WTC11 (cell line): Measurements from ENCODE around the gene HIPK3.

Experiments used
- CBFB ChIP-seq: sonication (generic); formaldehyde crosslinking; IDR thresholded peaks from 2 replicates; pipeline ENCODE4 v1.8.1; 2022; ENCODE audit warnings: mild to moderate bottlenecking, low read depth, missing genetic modification reagents
- CREM ChIP-seq: sonication (generic); formaldehyde crosslinking; IDR thresholded peaks from 2 replicates; pipeline ENCODE4 v1.8.1; 2022; ENCODE audit warnings: mild to moderate bottlenecking, missing genetic modification reagents, moderate library complexity
- CTCF ChIP-seq: fragments of 200-600 bp; IDR thresholded peaks from 2 replicates; pipeline ENCODE4 v1.8.0; 2022; ENCODE audit warnings: antibody characterized with exemption
- FOXJ3 ChIP-seq: sonication (generic); formaldehyde crosslinking; IDR thresholded peaks from 2 replicates; pipeline ENCODE4 v1.9.0; 2021; ENCODE audit warnings: missing genetic modification reagents, mild to moderate bottlenecking, borderline replicate concordance
- MAX ChIP-seq: sonication (generic); formaldehyde crosslinking; IDR thresholded peaks from 2 replicates; pipeline ENCODE4 v1.8.0; 2022; ENCODE audit warnings: mild to moderate bottlenecking, missing genetic modification reagents
- SMAD4 ChIP-seq: sonication (generic); formaldehyde crosslinking; IDR thresholded peaks from 2 replicates; pipeline ENCODE4 v1.8.0; 2022; ENCODE audit warnings: mild to moderate bottlenecking, missing genetic modification reagents
- TEAD4 ChIP-seq: sonication (generic); formaldehyde crosslinking; IDR thresholded peaks from 2 replicates; pipeline ENCODE4 v1.8.0; 2022; ENCODE audit warnings: mild to moderate bottlenecking, missing genetic modification reagents
- USF2 ChIP-seq: sonication (generic); formaldehyde crosslinking; IDR thresholded peaks from 2 replicates; pipeline ENCODE4 v1.8.1; 2023; ENCODE audit warnings: mild to moderate bottlenecking, missing genetic modification reagents, moderate library complexity
- ZBTB21 ChIP-seq: sonication (generic); formaldehyde crosslinking; IDR thresholded peaks from 2 replicates; pipeline ENCODE4 v1.8.1; 2023; ENCODE audit warnings: mild to moderate bottlenecking, missing genetic modification reagents, borderline replicate concordance

GRCh38 chr11:33396361-33396760 is 139.2 kb downstream of the HIPK3 start:
- TF ChIP-seq TEAD4 (no peak), SMAD4 (CRISPR knock-in tag) (no peak), CBFB (CRISPR knock-in tag) (no peak), USF2 (CRISPR knock-in tag) (no peak), MAX (CRISPR knock-in tag) (no peak), FOXJ3 (CRISPR knock-in tag) (no peak), ZBTB21 (CRISPR knock-in tag) (no peak), CTCF (no peak), CREM (CRISPR knock-in tag) (no peak)
